Medulla oblongata (tissue), 1 donor: ENCODE results near the gene CHMP1A.

Source experiments
- DNase-seq: peaks from one replicate; pipeline ENCODE4 v3.0.0-alpha.2; 2015; ENCODE audit errors: extremely low spot score

The CHMP1A gene

DNA sequence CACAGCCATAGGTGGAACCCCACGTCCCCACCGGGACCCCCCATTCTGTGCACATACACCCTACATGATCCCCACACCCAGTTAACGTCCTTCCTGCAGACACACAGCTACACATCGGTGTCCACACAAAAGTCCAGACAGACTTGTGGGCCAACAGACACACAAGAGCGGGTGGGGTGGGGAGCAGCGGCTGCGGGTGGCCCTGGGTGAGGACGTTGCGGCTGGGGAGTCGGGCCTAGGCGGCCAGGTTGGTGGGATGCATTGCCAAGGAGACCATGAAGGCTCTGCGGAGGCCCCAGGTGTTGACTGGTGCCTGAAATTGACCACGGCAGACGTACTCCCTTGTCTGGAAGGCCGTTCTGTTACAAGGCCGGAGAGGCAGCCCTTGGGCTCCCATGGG lies 52.7 kb downstream of the CHMP1A start:
- no peak for DNase-seq

- no peak for DNase-seq
These were observed 54.4 kb downstream of the CHMP1A start for GRCh38 chr16:89602952-89603590.

GRCh38 chr16:89602273-89602951 lies 55.1 kb downstream of the CHMP1A start:
- DNase-seq = no peak

- DNase-seq = no peak
These were observed 55.6 kb downstream of the CHMP1A start for GRCh38 chr16:89601906-89602272.

DNA sequence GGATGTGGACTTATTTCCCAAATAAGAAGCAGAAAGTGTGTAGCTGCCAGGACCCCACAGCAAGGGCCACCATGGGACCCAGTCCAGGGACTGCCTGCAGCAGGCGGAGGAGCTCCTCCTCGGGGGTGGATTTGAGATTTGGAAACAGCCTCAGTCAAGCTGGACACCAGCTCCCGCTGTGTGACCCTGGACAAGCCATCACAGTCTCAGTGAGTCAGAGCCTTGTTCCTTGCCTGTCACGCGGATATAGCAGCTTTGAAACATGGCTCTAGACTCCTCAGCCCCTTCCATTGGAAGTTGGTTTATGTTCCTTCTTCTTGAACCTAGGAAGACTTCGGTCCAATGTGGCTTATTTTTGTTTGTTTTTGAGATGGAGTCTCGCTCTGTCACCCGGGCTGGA lies 56.6 kb downstream of the CHMP1A start:
- no peak for DNase-seq

- no peak for DNase-seq
These were observed 57.1 kb downstream of the CHMP1A start for GRCh38 chr16:89600427-89600826.

GRCh38 chr16:89599902-89600301 lies 57.6 kb downstream of the CHMP1A start:
- DNase-seq = no peak

DNA sequence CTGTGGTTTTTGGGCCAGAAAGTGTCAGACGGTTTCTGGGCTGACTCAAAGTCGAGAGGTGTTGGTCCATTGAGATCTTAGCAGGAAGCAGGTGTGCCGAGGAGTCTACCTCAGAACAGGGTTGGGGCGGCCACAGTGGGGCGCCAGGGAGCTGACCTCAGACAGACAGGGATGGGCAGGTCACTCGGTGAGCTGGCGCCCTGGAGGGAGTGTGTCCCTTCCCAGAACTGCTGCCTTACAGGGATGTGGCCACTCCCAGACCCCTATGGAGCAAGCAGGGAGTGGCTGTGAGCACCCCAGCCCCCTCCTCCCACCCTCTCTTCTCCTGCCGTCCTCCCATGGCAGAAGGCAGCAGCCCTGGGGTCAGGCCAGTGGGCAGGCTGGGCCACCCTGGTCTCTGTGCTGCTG lies 58.1 kb downstream of the CHMP1A start:
- DNase-seq = no peak

DNA sequence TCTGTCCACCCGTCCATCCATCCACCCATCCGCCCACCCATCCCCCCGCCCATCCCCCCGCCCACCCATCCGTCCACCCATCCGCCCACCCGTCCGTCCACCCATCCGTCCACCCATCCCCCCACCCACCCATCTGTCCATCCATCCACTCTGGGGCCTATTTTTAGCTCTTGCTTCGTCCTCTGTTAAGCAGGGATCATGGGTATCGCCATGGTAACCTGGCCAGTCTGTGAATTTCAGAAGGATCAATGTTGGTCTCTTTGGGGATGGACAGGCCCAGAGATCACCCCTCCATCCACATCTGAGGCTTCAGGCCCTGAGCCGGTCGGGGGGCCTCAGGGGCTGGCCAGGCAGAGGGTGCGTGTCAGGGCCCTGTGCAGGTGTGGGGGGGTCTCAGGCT lies 59.3 kb downstream of the CHMP1A start:
- no peak for DNase-seq

DNA sequence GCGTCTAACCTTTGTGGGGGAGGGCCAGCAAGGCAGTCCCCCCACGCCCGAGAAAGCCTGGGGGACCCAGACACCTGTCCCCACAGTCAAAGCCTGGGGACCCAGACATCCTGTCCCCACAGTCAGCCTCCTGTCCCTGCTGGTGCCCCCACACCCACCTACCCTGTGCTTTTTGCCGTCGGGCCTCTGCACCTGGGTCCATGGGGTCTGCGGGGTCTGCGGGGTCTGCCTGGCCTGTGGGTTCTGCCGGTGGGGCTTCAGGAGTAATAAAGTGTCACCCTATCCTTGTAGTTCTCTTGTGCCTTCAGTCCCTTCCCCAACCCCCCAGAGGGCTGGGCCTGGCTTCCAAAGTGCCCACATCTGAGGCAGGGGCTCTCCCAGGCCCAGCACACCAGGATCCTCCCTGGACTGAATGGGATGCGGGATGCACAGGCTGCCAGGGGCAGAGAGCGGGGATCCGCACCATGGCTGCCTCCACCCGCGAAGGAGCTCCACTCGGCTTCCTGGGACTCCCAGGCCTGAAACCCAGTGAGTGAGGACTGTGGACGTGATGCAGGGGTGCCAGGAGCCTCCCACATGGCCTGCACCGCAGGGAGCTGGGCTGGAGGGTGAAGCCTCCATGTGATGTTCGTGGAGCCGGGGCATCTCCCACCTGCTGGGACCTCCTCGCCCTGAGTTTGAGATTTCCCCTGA lies 60.4 kb downstream of the CHMP1A start:
- no peak for DNase-seq

DNA sequence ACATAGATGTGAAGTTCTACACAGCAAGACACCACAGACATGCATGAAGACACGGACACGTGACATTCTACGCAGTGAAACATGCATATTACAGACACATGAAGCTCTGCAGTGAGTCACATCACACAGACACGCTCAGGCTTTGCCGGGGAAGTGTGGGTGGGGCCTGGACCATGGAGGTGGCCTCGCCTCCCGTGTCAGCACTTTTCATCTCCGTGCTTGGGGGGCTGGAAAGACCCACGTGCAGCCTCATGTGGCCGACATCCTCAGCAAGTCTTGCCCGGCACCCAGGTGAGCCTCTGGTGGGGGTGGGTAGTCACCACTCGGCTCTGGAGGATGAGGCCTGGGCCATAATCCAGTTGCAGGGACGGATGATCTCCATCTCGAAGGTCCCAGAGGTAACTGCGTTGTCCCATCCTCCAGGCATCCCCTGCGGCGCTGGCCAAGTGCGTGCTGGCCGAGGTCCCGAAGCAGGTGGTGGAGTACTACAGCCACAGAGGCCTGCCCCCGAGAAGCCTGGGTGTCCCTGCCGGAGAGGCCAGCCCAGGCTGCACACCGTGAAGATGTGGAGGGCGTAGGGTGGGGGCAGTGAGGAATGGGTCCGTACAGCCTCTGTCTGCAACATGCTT lies 61.3 kb downstream of the CHMP1A start:
- no peak for DNase-seq

GRCh38 chr16:89595330-89596060 lies 62.0 kb downstream of the CHMP1A start:
- DNase-seq = no peak
